DMS 273 (cell line): ENCODE measurements around the gene WNT2B.

ENCODE experiments used
- DNase-seq: peaks from one replicate; lab custom pipeline; 2025; ENCODE audit not compliant: unreplicated experiment; lab: John Stamatoyannopoulos, UW

The WNT2B gene

GRCh38 chr1:112504661-112505399 is 3.9 kb upstream of the WNT2B start:
- DNase-seq, result no peak

DNA sequence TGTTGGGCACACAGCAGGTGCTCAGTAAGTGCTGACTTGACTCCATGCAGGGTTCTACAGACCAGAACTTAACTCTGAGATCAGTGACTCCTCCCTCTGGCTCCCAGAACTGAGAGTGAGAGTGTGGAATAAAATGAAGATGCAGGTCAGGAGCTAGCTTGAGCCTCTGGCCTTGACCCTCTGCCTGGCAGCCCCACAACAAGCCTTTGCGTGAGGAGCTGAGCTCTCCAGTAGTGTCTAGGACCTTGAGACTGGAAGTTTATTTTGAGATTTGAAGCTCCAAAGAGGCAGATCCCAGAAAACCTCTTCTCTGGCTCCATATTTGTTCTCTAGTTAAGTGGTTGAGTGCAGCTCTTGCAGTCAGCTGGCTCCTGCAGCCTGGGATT is 3.4 kb upstream of the WNT2B start:
- no peak for DNase-seq

DNA sequence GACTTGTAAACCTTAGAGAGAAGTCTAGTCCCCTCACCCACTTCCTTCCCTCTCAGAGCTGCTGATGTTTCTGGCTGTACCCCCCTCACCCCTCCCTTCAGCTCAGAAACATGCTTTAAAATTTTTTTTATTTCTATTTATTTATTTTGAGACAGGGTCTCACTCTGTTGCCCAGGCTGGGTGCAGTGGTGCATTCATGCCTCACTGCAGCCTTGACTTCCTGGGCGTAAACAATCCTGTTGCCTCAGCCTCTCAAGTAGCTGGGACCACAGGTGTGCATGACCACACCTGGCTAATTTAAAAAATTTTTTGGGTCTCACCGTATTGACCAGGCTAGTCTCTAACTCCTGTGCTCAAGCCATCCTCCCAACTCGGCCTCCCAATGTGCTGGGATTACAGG is 2.9 kb upstream of the WNT2B start:
- DNase-seq, result no peak

- DNase-seq, result no peak
These were observed 2.5 kb upstream of the WNT2B start for GRCh38 chr1:112506306-112506705.

DNA sequence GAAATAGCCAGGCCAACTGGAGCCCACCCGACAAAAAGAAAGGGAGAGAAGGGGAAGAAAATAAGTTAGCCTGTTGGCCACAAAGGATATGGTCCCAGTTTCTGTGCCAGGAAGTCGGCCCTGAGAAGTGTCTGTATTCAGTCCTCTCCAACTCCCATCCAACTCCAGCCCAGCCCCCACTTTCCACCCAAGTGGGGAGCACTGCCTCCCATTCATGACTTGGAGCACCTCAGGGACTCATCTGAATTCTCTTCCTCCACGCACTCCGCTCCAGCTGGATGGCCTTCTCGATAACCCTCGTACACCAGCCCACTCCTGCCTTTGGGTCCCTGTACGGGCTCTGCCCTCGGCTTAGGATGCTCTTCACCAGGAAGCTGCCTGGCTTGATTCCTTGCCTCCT is 2.0 kb upstream of the WNT2B start:
- DNase-seq, result no peak

DNA sequence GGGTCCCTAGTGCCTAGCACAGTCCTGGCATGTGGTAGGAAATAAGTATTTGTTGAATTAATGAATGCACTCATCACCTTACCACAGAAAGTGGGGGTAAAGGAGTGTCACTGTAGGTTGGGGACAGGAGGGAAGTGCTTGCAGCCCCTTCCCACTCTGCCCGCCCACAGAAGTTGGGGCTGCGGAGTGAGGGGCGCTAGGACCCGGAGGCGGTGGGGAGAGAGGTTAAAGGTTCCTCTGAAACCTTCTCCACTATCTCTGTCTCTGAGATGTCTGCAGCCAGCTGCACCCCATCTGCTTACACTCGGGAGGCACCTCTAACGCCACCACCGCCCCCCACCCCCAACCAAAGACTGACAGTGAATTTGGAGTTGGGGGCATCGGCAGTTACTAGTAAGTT is 1.4 kb upstream of the WNT2B start:
- no peak for DNase-seq

- peak; percentile 56 for DNase-seq
These were observed 866 bp upstream of the WNT2B start for GRCh38 chr1:112507921-112508277.

- peak; percentile 35 for DNase-seq
These were observed 367 bp downstream of the WNT2B start for GRCh38 chr1:112509005-112509659.

DNA sequence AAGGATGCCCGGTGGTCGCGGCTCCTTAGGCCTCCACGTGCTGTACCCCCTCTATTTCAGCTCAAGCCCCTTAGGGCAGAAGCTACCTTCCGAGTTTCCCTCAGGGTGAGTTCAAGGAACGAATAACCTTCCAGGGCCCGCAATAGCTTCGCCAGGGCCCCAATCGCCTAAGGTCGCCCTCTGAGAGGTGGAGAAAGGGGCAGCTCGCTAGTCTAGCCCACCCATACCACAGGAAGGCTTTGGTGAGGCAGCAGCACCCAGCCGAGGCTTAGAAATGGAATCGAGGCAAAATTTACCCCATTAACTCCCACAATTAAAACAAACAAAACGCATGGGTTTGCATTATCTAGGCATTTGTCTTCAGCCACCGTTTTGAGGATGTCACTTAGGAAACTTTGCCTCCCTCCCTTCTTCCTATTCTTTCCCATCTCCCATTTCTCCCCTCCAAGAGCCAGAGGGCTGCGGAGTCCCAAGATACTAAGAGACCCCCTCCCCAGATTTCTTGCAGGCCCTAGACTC is 954 bp downstream of the WNT2B start:
- DNase-seq, result no peak

DNA sequence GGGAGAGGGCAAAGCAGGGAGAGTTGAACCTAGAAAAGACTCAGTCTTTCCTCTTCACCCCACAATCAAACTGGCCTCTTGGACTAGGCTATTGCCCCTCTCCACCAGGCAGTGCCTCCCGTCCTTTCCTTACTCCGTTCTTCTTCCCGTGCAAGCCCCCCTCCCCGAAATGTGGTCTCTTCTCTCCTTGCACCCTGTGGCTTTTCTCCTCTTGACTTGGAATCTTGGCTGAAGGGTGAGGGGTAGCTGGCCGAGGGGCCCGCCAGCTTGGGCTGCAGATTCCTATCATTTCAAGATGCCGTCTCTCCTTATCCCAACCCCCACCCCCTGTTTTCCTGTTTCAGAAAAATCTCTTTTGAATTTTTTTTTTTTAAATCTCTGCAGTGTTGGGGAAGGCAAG is 1.6 kb downstream of the WNT2B start:
- DNase-seq, result no peak

DNA sequence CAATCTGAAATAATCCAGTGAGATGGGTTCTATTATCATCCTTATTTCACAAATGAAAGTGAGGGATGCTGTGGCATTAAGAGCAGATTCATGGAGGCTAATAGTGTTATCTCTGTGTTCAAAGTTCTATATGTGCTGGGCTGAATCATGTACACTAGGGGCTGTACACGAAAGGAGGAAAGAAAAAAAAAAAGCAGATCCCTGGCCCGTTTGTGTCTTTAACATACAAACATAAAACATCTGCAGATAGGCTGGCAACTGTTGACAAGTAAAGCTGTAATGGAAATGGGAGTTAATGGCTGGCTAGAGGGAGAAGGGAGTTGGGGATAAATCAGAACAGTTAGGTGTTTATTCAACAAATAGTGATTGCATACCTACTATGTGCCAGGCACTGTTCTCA is 3.1 kb downstream of the WNT2B start:
- DNase-seq, result no peak

GRCh38 chr1:112513112-112513870 is 4.5 kb downstream of the WNT2B start:
- no peak for DNase-seq

DNA sequence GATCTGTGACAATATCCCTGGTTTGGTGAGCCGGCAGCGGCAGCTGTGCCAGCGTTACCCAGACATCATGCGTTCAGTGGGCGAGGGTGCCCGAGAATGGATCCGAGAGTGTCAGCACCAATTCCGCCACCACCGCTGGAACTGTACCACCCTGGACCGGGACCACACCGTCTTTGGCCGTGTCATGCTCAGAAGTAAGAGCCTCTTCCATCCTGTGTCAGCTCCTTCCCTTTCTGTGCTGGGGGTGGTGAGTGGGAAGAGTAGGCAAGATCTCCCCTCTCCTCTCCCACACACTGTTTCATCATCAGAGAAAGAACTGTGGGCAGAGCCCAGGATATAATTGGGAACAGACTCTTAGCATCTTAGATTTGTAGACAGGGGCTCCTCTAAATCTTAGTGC is 6.1 kb downstream of the WNT2B start:
- no peak for DNase-seq

GRCh38 chr1:112515311-112516009 is 6.7 kb downstream of the WNT2B start:
- DNase-seq, result no peak

DNA sequence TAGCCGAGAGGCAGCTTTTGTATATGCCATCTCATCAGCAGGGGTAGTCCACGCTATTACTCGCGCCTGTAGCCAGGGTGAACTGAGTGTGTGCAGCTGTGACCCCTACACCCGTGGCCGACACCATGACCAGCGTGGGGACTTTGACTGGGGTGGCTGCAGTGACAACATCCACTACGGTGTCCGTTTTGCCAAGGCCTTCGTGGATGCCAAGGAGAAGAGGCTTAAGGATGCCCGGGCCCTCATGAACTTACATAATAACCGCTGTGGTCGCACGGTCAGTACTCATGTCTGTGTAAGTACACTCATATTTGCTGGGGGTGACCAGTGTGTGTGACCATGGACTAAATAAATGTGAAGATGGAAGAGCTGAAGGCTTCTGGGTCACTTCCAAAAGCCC is 7.4 kb downstream of the WNT2B start:
- DNase-seq, result no peak

DNA sequence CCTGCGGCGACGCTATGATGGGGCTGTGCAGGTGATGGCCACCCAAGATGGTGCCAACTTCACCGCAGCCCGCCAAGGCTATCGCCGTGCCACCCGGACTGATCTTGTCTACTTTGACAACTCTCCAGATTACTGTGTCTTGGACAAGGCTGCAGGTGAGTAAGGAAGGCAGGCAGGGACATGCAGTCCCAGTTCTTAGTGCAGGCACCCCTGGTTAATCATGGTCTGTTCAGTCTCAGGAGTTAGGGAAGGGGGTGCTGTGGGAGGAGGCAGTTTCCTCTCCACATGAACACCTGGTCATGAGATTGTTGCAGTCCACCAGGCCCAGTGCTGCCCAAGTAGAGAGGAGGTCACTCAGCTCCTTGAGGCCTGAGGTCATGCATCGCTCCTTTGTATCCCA is 8.5 kb downstream of the WNT2B start:
- DNase-seq, result no peak

DNA sequence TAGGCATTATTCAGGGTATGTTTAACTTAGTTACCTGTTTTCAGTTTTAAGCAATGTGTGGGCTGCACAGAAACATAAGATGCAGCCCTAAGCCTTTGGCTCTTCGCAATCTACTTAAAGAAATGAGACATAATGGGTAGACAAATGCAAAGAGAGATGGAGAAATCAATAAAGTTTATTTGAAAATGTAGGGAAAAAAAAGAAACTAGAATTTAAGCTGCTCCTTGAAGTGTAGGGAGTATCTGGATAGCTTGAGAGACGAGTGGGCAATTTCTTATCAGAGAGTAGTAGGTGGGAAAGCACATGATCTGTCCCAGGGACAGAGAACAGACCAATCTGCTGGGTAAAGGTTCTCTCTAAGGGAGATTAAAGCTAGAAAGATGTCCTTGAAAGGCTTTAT is 8.9 kb downstream of the WNT2B start:
- DNase-seq, result no peak

DNA sequence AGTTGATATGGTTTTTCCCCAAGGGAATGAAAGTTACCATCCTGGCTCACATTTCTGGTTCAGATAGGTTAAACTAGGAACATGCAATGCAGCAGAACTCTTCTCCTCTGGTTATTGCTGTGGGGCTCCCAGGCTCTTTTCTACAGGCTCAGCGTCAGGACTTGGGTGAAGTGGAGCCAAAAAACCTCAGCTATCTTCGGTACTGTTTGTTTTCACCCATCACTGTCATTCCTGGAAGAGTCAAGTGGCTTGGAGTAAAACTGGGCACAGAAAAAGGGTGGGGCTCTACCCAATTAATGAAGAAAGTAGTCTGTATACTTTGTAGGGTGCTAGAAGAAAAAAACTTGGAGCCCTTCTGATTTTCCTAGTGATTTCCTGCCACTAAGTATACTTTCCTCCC is 9.4 kb downstream of the WNT2B start:
- DNase-seq, result no peak

- no peak for DNase-seq
These were observed 11.4 kb downstream of the WNT2B start for GRCh38 chr1:112520166-112520565.

DNA sequence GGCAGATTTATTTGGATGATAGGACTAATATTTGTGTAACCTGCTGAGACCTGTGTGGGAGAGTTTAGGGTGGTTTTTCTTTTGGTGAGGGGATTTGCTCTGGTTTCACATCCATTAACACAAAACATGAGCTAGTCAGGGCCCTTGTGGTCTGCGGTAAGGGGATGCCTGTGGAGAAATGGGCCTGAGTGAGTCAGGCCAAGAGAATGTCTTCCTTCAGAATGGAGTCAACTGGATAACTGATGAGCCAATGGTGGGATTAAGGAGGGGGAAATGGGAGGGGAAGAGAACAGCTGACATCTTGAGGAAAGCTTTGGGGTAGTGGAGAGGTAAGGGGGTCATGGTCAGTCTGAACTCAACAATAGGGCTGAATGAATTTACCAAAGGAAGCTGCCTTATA is 13.9 kb downstream of the WNT2B start:
- DNase-seq, result no peak

- no peak for DNase-seq
These were observed 15.5 kb downstream of the WNT2B start for GRCh38 chr1:112524251-112524650.
